Hematopoietic multipotent progenitor cell treated with erythropoietin and hydrocortisone succinate and interleukin-3 and kit ligand, for 15 days (in vitro differentiated cells): ENCODE measurements around the gene CMTM1.
"Not testable (repeated sequence)": the region's sequence is repeated elsewhere in the genome, so short reads cannot be mapped to it uniquely, and the experiment has no call there.

ENCODE experiments used
- DNase-seq: peaks from one replicate; pipeline ENCODE4 v3.0.0-alpha.2; 2015; ENCODE audit warnings: low spot score

Gene CMTM1

GRCh38 chr16:66562986-66563385, 3.3 kb upstream of the CMTM1 start:
- DNase-seq, result no peak

GRCh38 chr16:66563574-66564334, 2.5 kb upstream of the CMTM1 start:
- DNase-seq, result no peak

GRCh38 chr16:66567270-66567669, 1.0 kb downstream of the CMTM1 start:
- not testable (repeated sequence) for DNase-seq

- no peak for DNase-seq
Observed at GRCh38 chr16:66568355-66568754, 2.1 kb downstream of the CMTM1 start.

- no peak for DNase-seq
Observed at GRCh38 chr16:66569131-66569530, 2.9 kb downstream of the CMTM1 start.

- DNase-seq, result no peak
Observed at GRCh38 chr16:66569827-66570405, 3.7 kb downstream of the CMTM1 start.

- no peak for DNase-seq
Observed at GRCh38 chr16:66572356-66572755, 6.1 kb downstream of the CMTM1 start.

GRCh38 chr16:66574081-66574480, 7.8 kb downstream of the CMTM1 start:
- no peak for DNase-seq

- no peak for DNase-seq
Observed at GRCh38 chr16:66574531-66574930, 8.3 kb downstream of the CMTM1 start.

- DNase-seq, result no peak
Observed at GRCh38 chr16:66575060-66575459, 8.8 kb downstream of the CMTM1 start.

- DNase-seq, result no peak
Observed at GRCh38 chr16:66576296-66576695, 10.1 kb downstream of the CMTM1 start.

GRCh38 chr16:66578651-66579531, 12.7 kb downstream of the CMTM1 start, which contains the start of gene CMTM2:
Gene CMTM2, plus strand, starts transcription at chr16:66579463. Its CDS starts 145 bp downstream, at chr16:66579608.
- DNase-seq, result no peak

GRCh38 chr16:66580605-66581209, 14.5 kb downstream of the CMTM1 start:
- DNase-seq, result no peak

- no peak for DNase-seq
Observed at GRCh38 chr16:66581246-66581952, 15.2 kb downstream of the CMTM1 start.

- no peak for DNase-seq
Observed at GRCh38 chr16:66585481-66586239, 19.4 kb downstream of the CMTM1 start.

- no peak for DNase-seq
Observed at GRCh38 chr16:66587881-66588600, 21.8 kb downstream of the CMTM1 start.

- peak; percentile 70 for DNase-seq
Observed at GRCh38 chr16:66588981-66589713, 22.9 kb downstream of the CMTM1 start.

GRCh38 chr16:66590322-66590721, 24.1 kb downstream of the CMTM1 start:
- no peak for DNase-seq

GRCh38 chr16:66591018-66591417, 24.8 kb downstream of the CMTM1 start:
- no peak for DNase-seq
